GM12872 (cell line): ENCODE results near the gene CCNL1.

Experiments
- TF ChIP-seq, protein P1 (sequence below): IDR thresholded peaks from 3 replicates; pipeline ENCODE4 v1.5.1; 2011; ENCODE audit warnings: low read depth, mild to moderate bottlenecking, low read length, moderate library complexity; ENCODE audit not compliant: insufficient read depth

Gene CCNL1

DNA sequence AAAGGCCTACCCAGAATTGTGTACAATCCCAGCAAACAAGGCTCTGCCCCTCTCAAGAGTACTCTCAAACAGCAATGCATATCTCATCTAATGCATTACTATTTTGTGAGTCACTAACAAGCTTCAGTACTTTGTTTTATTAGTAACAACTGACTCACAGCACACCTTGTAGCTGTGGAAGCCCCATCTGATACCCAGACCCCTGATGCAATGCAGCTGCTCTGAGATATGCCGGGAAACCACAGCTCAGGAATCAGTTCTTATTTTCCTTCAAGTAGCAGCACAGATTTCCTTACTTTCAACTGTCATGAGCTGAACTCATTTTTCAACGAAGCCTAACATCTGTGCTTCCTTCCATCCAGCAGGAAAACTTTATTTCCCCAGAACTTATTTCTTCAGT lies 37.8 kb downstream of the CCNL1 start:
- TF ChIP-seq, protein P1, sequence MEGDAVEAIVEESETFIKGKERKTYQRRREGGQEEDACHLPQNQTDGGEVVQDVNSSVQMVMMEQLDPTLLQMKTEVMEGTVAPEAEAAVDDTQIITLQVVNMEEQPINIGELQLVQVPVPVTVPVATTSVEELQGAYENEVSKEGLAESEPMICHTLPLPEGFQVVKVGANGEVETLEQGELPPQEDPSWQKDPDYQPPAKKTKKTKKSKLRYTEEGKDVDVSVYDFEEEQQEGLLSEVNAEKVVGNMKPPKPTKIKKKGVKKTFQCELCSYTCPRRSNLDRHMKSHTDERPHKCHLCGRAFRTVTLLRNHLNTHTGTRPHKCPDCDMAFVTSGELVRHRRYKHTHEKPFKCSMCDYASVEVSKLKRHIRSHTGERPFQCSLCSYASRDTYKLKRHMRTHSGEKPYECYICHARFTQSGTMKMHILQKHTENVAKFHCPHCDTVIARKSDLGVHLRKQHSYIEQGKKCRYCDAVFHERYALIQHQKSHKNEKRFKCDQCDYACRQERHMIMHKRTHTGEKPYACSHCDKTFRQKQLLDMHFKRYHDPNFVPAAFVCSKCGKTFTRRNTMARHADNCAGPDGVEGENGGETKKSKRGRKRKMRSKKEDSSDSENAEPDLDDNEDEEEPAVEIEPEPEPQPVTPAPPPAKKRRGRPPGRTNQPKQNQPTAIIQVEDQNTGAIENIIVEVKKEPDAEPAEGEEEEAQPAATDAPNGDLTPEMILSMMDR, result no peak

DNA sequence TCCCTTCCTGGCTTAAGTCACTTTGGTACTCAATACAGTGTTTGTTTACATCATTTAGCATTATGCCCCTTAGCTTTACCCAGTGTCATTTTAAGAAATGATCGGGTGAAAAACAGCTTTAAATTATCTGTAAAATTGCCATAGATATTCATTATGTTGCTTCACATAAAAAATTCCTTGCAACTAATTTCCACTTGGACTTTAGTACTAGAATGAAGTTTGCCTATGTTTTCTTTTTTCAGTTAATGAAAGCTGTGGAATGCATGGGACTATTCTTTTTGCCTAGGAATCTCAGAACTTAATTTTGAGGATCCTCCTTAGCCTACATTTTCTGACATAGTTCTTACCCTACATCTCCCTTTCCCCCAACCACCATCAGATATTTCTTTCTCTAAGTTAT lies 38.4 kb downstream of the CCNL1 start:
- TF ChIP-seq, protein P1, result no peak

DNA sequence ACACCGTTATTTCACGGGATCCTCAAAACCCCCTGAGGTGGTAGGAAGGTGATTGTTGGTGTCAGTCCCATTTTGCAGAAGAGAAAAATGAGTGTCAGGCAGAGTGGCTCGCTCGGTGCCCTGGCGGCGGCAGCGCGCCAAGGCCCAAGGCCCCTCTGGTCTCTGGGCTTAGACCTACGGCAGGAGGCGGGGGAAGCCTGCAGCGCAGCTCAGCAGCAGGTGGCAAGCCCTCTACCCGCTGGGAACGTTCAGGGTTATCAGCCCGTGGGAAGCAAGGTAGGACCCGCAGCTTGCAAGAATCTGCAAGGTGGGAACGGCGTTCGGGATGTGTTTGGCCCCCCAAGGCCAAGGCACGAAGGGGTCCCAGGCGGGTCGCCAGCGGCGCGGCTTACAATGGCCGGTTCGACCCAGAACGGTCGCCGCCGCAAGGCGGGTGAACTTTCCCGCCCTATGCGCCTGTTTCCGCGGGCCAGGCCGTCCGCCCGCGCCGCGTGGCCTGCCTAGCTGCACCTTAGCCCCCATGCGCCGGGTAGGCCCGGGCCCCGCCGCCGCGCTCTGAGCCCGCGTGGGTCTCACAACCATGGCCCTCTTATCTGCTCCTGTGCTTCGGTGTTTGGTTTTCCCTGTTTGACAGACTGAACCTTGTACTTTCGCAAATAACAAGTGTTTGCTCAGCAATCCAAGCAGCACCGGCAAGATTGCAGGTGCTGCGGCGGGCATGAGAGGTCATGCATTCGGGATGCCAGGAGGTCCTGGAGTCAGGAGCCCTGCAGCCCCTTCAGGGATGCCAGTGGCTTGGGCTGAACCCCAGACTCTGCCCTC lies 39.7 kb downstream of the CCNL1 start:
- TF ChIP-seq, protein P1, result no peak

DNA sequence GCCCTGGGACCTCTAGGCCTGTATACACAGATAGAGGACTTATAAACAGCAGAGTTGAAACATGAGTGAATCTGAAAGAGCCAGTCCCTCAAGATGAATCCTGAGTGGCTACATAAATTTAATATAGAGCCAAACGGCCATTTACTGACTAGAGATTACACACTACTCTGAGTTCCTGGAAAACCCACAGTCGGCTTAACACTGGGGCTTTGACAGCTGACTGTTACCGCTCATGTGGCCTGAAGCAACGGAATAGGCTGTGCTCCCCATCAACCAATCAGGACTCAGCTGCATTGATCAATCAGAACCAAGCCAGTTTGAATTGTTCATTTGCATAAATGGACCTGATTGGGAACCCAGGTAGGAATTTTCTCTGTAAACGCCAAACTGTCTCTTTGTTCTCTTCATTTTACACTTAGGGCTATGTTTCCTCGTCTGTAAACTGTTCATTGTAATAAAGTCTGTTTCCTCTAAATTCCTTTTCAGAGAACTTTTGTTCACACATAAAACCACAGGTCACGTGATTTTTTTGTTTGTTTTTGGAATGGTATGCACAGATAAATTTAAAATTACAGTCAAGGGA lies 40.5 kb downstream of the CCNL1 start:
- TF ChIP-seq, protein P1, result no peak

DNA sequence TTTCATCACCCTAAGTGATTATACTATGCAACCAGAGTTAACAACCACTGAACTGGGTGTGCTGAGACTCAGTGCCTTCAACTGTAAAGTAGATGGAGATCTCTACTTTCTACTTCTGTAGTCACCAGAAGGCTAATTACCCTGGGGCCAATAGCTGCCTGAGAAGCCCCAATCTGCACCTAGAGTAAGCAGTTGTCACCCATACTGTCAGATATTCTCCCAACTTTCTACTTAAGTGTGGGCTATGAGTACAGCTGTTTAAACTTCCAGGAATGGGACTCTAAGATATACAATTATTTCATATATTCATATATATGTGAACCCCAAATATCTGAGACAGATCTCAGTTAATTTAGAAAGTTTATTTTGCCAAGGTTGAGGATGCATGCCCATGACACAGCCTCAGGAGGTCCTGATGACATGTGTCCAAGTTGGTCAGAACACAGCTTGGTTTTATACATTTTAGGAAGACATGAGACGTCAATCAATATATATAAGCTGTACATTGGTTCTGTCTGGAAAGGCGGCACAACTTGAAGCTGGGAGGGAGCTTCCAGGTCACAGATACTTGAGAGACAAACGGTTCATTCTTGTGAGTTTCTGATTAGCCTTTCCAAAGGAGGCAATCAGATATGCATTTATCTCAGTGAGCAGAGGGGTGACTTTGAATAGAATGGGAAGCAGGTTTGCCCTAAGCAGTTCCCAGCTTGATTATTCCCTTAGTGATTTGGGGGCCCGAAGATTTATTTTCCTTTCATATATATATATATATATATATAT lies 41.9 kb downstream of the CCNL1 start:
- TF ChIP-seq, protein P1, result no peak

DNA sequence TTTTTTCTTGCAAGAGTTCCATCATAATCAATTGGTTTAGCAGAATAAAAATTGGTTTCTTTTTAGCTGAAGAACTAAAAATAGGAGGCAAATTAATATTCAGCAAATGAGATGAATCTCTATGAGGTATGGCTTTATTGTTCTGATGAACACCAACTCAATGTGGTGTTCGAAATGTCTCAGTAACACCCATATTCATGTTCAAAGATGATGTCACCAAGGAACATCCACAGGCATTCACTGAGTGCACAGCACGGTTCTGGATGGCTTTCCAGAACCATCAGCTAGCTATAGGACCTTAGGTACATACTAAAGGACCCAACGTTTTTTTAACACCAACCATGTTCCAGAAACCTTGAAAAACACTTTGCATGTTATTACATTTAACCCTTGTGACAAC lies 42.7 kb downstream of the CCNL1 start:
- TF ChIP-seq, protein P1, result no peak

DNA sequence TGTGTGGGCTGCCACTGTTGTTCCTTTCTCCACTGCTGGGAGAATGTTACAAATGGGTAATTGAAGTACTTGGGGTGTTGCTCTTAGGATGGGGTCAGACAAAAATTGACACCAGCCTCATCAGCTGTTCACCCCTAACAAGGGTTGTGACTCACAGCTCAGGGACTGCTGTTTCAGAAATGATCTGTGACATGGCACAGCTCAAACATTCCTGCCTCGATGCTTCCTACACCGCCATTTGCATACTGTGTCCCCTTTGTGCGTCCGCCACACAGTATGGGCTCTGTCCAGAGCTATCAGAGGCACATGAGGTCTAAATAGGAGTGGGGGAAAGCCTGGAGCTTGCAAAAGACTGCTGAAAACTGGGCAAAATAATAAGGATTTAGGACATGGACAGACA lies 43.9 kb downstream of the CCNL1 start:
- TF ChIP-seq, protein P1, result no peak
